Caco-2 (cell line): ENCODE measurements around the gene EPHB2. TPM values are rescaled to one million over a fixed set of nuclear protein-coding genes. Genes with fewer than 3 reads are reported as not detected.

Experiments
- BruUV-seq: library from RNA; stranded (reverse); fragments of 400-500 nt; replicated peaks from 2 replicates; lab custom pipeline; 2021; lab: Mats Ljungman, UMichigan
- CTCF ChIA-PET: fragments of 300-600 bp; sonication (Branson Sonifier 250); formaldehyde crosslinking; loops from one replicate; lab custom pipeline; 2022; ENCODE audit warnings: antibody characterized with exemption; lab: Charles Lee
- POLR2A ChIA-PET: fragments of 300-600 bp; sonication (Branson Sonifier 250); formaldehyde crosslinking; loops from one replicate; lab custom pipeline; 2022; ENCODE audit warnings: antibody characterized with exemption; lab: Charles Lee
- DNase-seq, 2 experiments: peaks; one replicate each; pipeline versions ENCODE4 v3.0.0 to v3.0.0-alpha.2; 2020 to 2022
- H3K27me3 ChIP-seq: replicated peaks from 2 replicates; pipeline ENCODE4 v1.6.0; 2011; ENCODE audit warnings: low read length; ENCODE audit not compliant: control insufficient read depth, insufficient read depth
- H3K36me3 ChIP-seq: 2 replicates; pipeline ENCODE4 v1.5.1; 2011; ENCODE audit warnings: low read length; ENCODE audit not compliant: control insufficient read depth, insufficient read depth
- H3K4me1 ChIP-seq: fragments of 250-450 bp; sonication (Bioruptor Pico); 2 replicates; pipeline ENCODE4 v1.5.1; 2020; ENCODE audit warnings: mild to moderate bottlenecking
- H3K4me3 ChIP-seq: 2 replicates; pipeline ENCODE4 v1.5.1; 2011; ENCODE audit warnings: low read depth, mild to moderate bottlenecking, control low read depth, low read length
- H3K9me3 ChIP-seq: fragments of 250-450 bp; sonication (Bioruptor Pico); 2 replicates; pipeline ENCODE4 v1.5.1; 2020; ENCODE audit warnings: mild to moderate bottlenecking, moderate library complexity
- H3K27ac Mint-ChIP-seq: one replicate; pipeline ENCODE4 v1.8.0; 2022; ENCODE audit warnings: mixed read lengths; ENCODE audit not compliant: unreplicated experiment
- H3K27me3 Mint-ChIP-seq: one replicate; pipeline ENCODE4 v1.8.0; 2022; ENCODE audit warnings: mixed read lengths; ENCODE audit not compliant: insufficient read depth, unreplicated experiment
- H3K36me3 Mint-ChIP-seq: one replicate; pipeline ENCODE4 v1.8.0; 2022; ENCODE audit warnings: mild to moderate bottlenecking, mixed read lengths; ENCODE audit not compliant: insufficient read depth, unreplicated experiment
- H3K4me1 Mint-ChIP-seq: one replicate; pipeline ENCODE4 v1.8.0; 2022; ENCODE audit warnings: low read depth, mixed read lengths; ENCODE audit not compliant: unreplicated experiment
- H3K4me3 Mint-ChIP-seq: one replicate; pipeline ENCODE4 v1.8.0; 2022; ENCODE audit warnings: mild to moderate bottlenecking, moderate library complexity, mixed read lengths; ENCODE audit not compliant: unreplicated experiment
- H3K9me3 Mint-ChIP-seq: one replicate; pipeline ENCODE4 v1.8.0; 2022; ENCODE audit warnings: mixed read lengths; ENCODE audit not compliant: unreplicated experiment
- CTCF ChIP-seq, 2 experiments: fragments of 200-600 bp in 1 of 2; IDR thresholded peaks; 1 replicate in 1 of 2; 2 replicates in 1 of 2; pipeline versions ENCODE4 v1.5.1 to v1.8.0; 2011 to 2022; ENCODE audit warnings: antibody characterized with exemption in 1 of 2, control low read depth in 1 of 2, inconsistent platforms in 1 of 2, low read depth in 1 of 2, low read length in 1 of 2, mild to moderate bottlenecking in 1 of 2, moderate library complexity in 1 of 2; ENCODE audit not compliant: insufficient read depth in 1 of 2, severe bottlenecking in 1 of 2, unreplicated experiment in 1 of 2
- intact Hi-C: fragments of 100-400 bp; cut with micrococcal nuclease; formaldehyde crosslinking; loops from one replicate; pipeline ENCODE4 v1.10.0; 2022; ENCODE audit not compliant: unreplicated experiment
- total RNA-seq: library from RNA; stranded (reverse); gene quantifications from 2 replicates; pipeline ENCODE4 v1.2.3, GENCODE V29; 2022

Gene EPHB2
- total RNA-seq, 1 experiment from 2014 or later = 30.1 TPM

- peaks cover 16% of the 10 kb centered on the region for H3K36me3 Mint-ChIP-seq
- no peak overlapping the region for H3K27ac Mint-ChIP-seq
- H3K9me3 Mint-ChIP-seq = no peaks in the 10 kb centered on the region
- TF ChIP-seq CTCF (IDR thresholded peaks at IDR 0.05; ENCODE audit: insufficient read depth in 1 of 2, low read depth in 1 of 2, low read length in 1 of 2, severe bottlenecking in 1 of 2, unreplicated experiment in 1 of 2) = no peak
- BruUV-seq = no TSS peak
- no peak overlapping the region for H3K4me3 ChIP-seq
- no peaks in the 10 kb centered on the region for H3K9me3 ChIP-seq
- H3K27me3 Mint-ChIP-seq = no peaks in the 10 kb centered on the region
- no peaks in the 10 kb centered on the region for H3K27me3 ChIP-seq
- H3K36me3 ChIP-seq = peaks cover 2% of the 10 kb centered on the region; the same call in 1 of the 2 replicates
- POLR2A ChIA-PET = no interaction called here
- no peak overlapping the region for H3K4me3 Mint-ChIP-seq
- DNase-seq = no peak
- H3K4me1 Mint-ChIP-seq = no peaks in the 10 kb centered on the region
- H3K4me1 ChIP-seq = no peaks in the 10 kb centered on the region
- CTCF ChIA-PET = no interaction called here
- intact Hi-C loops = no loop called here
Observed at GRCh38 chr1:22870201-22870871, 159.7 kb downstream of the EPHB2 start.

- ChIA-PET CTCF (no interaction called here), POLR2A (no interaction called here)
- no peak overlapping the region for H3K4me3 Mint-ChIP-seq
- H3K9me3 Mint-ChIP-seq = no peaks in the 10 kb centered on the region
- no peaks in the 10 kb centered on the region for H3K9me3 ChIP-seq
- H3K27me3 ChIP-seq = no peaks in the 10 kb centered on the region
- BruUV-seq = no TSS peak
- no peak overlapping the region for H3K27ac Mint-ChIP-seq
- no peaks in the 10 kb centered on the region for H3K36me3 Mint-ChIP-seq
- no peak for DNase-seq
- H3K27me3 Mint-ChIP-seq = no peaks in the 10 kb centered on the region
- no peaks in the 10 kb centered on the region for H3K4me1 Mint-ChIP-seq
- H3K4me1 ChIP-seq = no peaks in the 10 kb centered on the region
- intact Hi-C loops = no loop called here
- no peaks in the 10 kb centered on the region for H3K36me3 ChIP-seq
- TF ChIP-seq CTCF (IDR thresholded peaks at IDR 0.05; ENCODE audit: insufficient read depth in 1 of 2, low read depth in 1 of 2, low read length in 1 of 2, severe bottlenecking in 1 of 2, unreplicated experiment in 1 of 2) = no peak
- no peak overlapping the region for H3K4me3 ChIP-seq
Observed at GRCh38 chr1:22872981-22873664, 162.5 kb downstream of the EPHB2 start.

- ChIA-PET POLR2A (no interaction called here), CTCF (no interaction called here)
- Histone ChIP-seq H3K36me3 (no peaks in the 10 kb centered on the region), H3K27me3 (no peaks in the 10 kb centered on the region), H3K9me3 (no peaks in the 10 kb centered on the region), H3K4me3 (no peak overlapping the region), H3K4me1 (no peaks in the 10 kb centered on the region)
- Mint-ChIP-seq H3K4me3 (no peak overlapping the region), H3K9me3 (no peaks in the 10 kb centered on the region), H3K27me3 (no peaks in the 10 kb centered on the region), H3K4me1 (no peaks in the 10 kb centered on the region), H3K36me3 (no peaks in the 10 kb centered on the region), H3K27ac (no peak overlapping the region)
- DNase-seq = no peak
- TF ChIP-seq CTCF (IDR thresholded peaks at IDR 0.05; ENCODE audit: insufficient read depth in 1 of 2, low read depth in 1 of 2, low read length in 1 of 2, severe bottlenecking in 1 of 2, unreplicated experiment in 1 of 2) = no peak
- BruUV-seq = no TSS peak
- intact Hi-C loops = no loop called here
Observed at GRCh38 chr1:22874785-22875184, 164.1 kb downstream of the EPHB2 start.
